ENCODE results near the gene WFDC8. TPM values are rescaled to one million over a fixed set of nuclear protein-coding genes. Genes with fewer than 3 reads are reported as not detected.
A peak's percentile ranks its signal among the peaks of the same experiment; 100 is the strongest.

WFDC8 gene
- total RNA-seq, 1 donor from 2014 or later = not detected

DNA sequence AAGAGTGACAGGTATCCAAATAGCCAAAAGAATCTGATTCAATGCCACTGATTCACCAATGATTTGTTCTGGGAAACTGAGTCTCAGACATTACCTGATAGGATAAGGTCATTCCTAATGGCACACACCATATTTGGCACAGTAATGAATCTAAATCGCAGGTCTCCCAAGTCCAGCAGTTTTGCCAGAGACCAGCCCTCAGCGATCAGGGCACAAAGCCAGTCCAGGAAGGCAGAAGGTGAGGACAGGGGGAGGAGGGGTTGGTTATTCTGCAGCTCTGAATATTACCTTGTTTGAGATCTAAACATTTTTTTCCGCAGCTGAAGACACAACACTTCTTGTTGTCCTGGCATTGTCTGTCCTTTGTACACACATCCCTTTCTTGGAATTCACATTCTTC lies 33.7 kb downstream of the WFDC8 start:
- Mint-ChIP-seq H3K4me1 (ENCODE audit: unreplicated experiment) (no peaks in the 10 kb centered on the region), H3K4me3 (ENCODE audit: unreplicated experiment) (no peak overlapping the region), H3K27me3 (ENCODE audit: unreplicated experiment) (peaks cover 13% of the 10 kb centered on the region), H3K9me3 (ENCODE audit: unreplicated experiment) (no peaks in the 10 kb centered on the region), H3K36me3 (ENCODE audit: unreplicated experiment) (no peaks in the 10 kb centered on the region), H3K27ac (ENCODE audit: unreplicated experiment) (no peak overlapping the region)
- no peak for TF ChIP-seq CTCF (IDR thresholded peaks at IDR 0.05)
- DNase-seq (ENCODE audit: extremely low spot score, unreplicated experiment) = no peak

GRCh38 chr20:45539382-45539781 lies 39.7 kb downstream of the WFDC8 start, which contains the start of gene WFDC6:
WFDC6 (minus strand) TSS chr20:45539482; CDS start chr20:45539407, 75 bp downstream.
- no peaks in the 10 kb centered on the region for H3K9me3 Mint-ChIP-seq (ENCODE audit: unreplicated experiment)
- DNase-seq (ENCODE audit: extremely low spot score, unreplicated experiment) = no peak
- no peak within 1 kb of the TSS for H3K4me3 Mint-ChIP-seq (ENCODE audit: unreplicated experiment)
- H3K27me3 Mint-ChIP-seq (ENCODE audit: unreplicated experiment) = peaks cover 9% of the 10 kb centered on the region
- TF ChIP-seq CTCF (IDR thresholded peaks at IDR 0.05) = no peak
- no peaks in the 10 kb centered on the region for H3K36me3 Mint-ChIP-seq (ENCODE audit: unreplicated experiment)
- H3K27ac Mint-ChIP-seq (ENCODE audit: unreplicated experiment) = no peak within 1 kb of the TSS
- no peaks in the 10 kb centered on the region for H3K4me1 Mint-ChIP-seq (ENCODE audit: unreplicated experiment)

GRCh38 chr20:45538209-45538799 lies 40.8 kb downstream of the WFDC8 start:
- DNase-seq (ENCODE audit: extremely low spot score, unreplicated experiment) = no peak
- Mint-ChIP-seq H3K27me3 (ENCODE audit: unreplicated experiment) (peaks cover 8% of the 10 kb centered on the region), H3K4me3 (ENCODE audit: unreplicated experiment) (no peak overlapping the region), H3K36me3 (ENCODE audit: unreplicated experiment) (no peaks in the 10 kb centered on the region), H3K4me1 (ENCODE audit: unreplicated experiment) (no peaks in the 10 kb centered on the region), H3K27ac (ENCODE audit: unreplicated experiment) (no peak overlapping the region), H3K9me3 (ENCODE audit: unreplicated experiment) (no peaks in the 10 kb centered on the region)
- TF ChIP-seq CTCF (IDR thresholded peaks at IDR 0.05) = no peak

DNA sequence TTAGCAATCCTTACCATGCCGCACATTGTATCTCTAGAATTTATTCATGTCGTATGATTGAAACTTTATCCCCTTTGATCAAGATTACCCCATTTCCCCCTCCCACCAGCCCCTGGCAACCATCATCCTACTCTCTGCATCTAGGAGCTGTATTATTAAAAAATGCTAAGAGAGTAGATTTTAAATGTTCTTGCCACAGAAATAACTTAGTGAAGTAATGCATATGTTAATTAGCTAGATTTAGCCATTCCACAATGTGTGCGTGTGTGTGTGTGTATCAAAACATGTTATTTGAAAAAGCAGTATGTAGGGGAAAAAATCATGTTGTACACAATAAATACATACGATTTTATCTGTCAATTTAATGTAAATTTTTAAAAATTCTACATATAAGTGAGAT lies 51.8 kb downstream of the WFDC8 start:
- H3K36me3 Mint-ChIP-seq (ENCODE audit: unreplicated experiment) = no peaks in the 10 kb centered on the region
- no peak overlapping the region for H3K27ac Mint-ChIP-seq (ENCODE audit: unreplicated experiment)
- TF ChIP-seq CTCF (IDR thresholded peaks at IDR 0.05) = no peak
- H3K4me1 Mint-ChIP-seq (ENCODE audit: unreplicated experiment) = no peaks in the 10 kb centered on the region
- no peaks in the 10 kb centered on the region for H3K9me3 Mint-ChIP-seq (ENCODE audit: unreplicated experiment)
- H3K4me3 Mint-ChIP-seq (ENCODE audit: unreplicated experiment) = no peak overlapping the region
- H3K27me3 Mint-ChIP-seq (ENCODE audit: unreplicated experiment) = peaks cover 14% of the 10 kb centered on the region
- peak; percentile 1 for DNase-seq (ENCODE audit: extremely low spot score, unreplicated experiment)

- Mint-ChIP-seq H3K4me3 (ENCODE audit: unreplicated experiment) (no peak overlapping the region), H3K27me3 (ENCODE audit: unreplicated experiment) (peaks cover 13% of the 10 kb centered on the region), H3K36me3 (ENCODE audit: unreplicated experiment) (no peaks in the 10 kb centered on the region), H3K4me1 (ENCODE audit: unreplicated experiment) (no peaks in the 10 kb centered on the region), H3K9me3 (ENCODE audit: unreplicated experiment) (no peaks in the 10 kb centered on the region), H3K27ac (ENCODE audit: unreplicated experiment) (no peak overlapping the region)
- DNase-seq (ENCODE audit: extremely low spot score, unreplicated experiment) = no peak
- no peak for TF ChIP-seq CTCF (IDR thresholded peaks at IDR 0.05)
Observed at GRCh38 chr20:45523821-45524220, 55.3 kb downstream of the WFDC8 start.

All from osteocyte (in vitro differentiated cells).